Measurements from ENCODE around the gene GAGE12D. TPM values are rescaled to one million over a fixed set of nuclear protein-coding genes. Genes with fewer than 3 reads are reported as not detected.

The GAGE12D gene
- total RNA-seq, 2 donors from 2014 or later: not detected

Other genes starting within 250 kb of the GAGE12D start
- gene GAGE10, start 238.1 kb upstream of the GAGE12D start, total RNA-seq: not detected
- not detected for gene GAGE12J, start 219.7 kb upstream of the GAGE12D start, total RNA-seq
- not detected for gene GAGE13, start 210.2 kb upstream of the GAGE12D start, total RNA-seq
- not detected for gene GAGE12C, start 9.6 kb upstream of the GAGE12D start, total RNA-seq
- not detected for gene GAGE12E, start 9.6 kb downstream of the GAGE12D start, total RNA-seq
- gene GAGE12F, start 19.1 kb downstream of the GAGE12D start, total RNA-seq: not detected
- not detected for gene GAGE12G, start 28.7 kb downstream of the GAGE12D start, total RNA-seq
- gene GAGE12H, start 38.2 kb downstream of the GAGE12D start, total RNA-seq: not detected
- not detected for gene GAGE2A, start 47.8 kb downstream of the GAGE12D start, total RNA-seq
- not detected for gene GAGE1, start 57.3 kb downstream of the GAGE12D start, total RNA-seq
- gene PAGE1, start 154.3 kb downstream of the GAGE12D start, total RNA-seq: not detected